ENCODE results near the gene DNPH1. TPM values are rescaled to one million over a fixed set of nuclear protein-coding genes. Genes with fewer than 3 reads are reported as not detected.

Gene DNPH1
- total and polyA plus RNA-seq, 11 donors, result 18.9 to 63.7 (median 29.7) TPM

DNA sequence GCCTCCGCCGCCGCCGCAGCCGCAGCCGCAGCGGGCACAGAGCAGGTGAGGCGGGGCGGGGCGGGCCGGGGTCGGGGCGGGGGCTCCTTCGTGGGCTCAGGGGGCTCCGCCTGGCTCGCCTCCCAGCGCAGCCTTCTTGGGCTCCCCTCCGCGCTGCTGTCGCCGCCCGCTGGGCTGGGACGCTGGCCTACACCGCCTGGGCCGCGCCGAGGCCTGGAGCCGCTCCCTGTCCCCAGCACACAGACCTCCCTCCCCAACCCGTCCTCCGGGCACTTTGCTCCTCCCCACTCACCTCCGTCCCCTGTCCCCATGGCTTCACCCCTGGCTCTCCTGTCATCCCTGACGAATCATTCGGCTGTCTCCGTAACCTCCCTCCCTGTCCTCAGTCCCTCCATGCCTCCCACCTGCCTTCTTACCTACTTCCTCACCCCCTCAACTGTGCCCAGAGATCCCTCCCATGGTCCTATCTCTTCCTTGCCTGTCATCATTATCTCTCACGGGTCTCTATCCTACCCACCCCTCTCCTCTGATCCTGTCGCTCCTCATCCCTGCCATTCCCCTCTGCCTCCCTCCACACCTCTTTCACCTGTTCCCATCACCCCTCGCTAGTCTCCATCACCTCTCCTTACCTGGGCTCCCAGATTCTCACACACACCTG, 14.5 kb upstream of the DNPH1 start:
- TF ChIP-seq POLR2A (IDR thresholded peaks at IDR 0.05), result no peak
- no peak for TF ChIP-seq CTCF (IDR thresholded peaks at IDR 0.05)
- 17 to 30% (median 20%) methylated on average over 26 to 37 of the region's 37 CpGs for WGBS, 4 donors
- peaks cover 0 to 8% (median 0%) of the 10 kb centered on the region in 12 donors for H3K9me3 ChIP-seq
- no peak overlapping the region for H3K27ac ChIP-seq
- peaks cover 8 to 53% (median 20%) of the 10 kb centered on the region in 9 donors for H3K27me3 ChIP-seq
- DNase-seq (no peak), ATAC-seq (no peak)
- intact Hi-C loops (cut with DNase I), result no loop called here
- no peaks in the 10 kb centered on the region for H3K36me3 ChIP-seq
- no peak overlapping the region for H3K4me3 ChIP-seq
- peaks cover 0 to 17% (median 9%) of the 10 kb centered on the region in 12 donors for H3K4me1 ChIP-seq

GRCh38 chr6:43242908-43243663, 13.8 kb upstream of the DNPH1 start, which contains the start of gene TTBK1:
Gene TTBK1, plus strand, starts transcription at chr6:43243481. Its CDS starts 3,180 bp downstream, at chr6:43246661.
- ATAC-seq, result no peak
- Histone ChIP-seq H3K27ac (no peak within 1 kb of the TSS), H3K36me3 (no peaks in the 10 kb centered on the region), H3K4me3 (no peak within 1 kb of the TSS), H3K27me3 (peaks cover 8 to 55% (median 20%) of the 10 kb centered on the region in 9 donors), H3K9me3 (peaks cover 0 to 8% (median 0%) of the 10 kb centered on the region in 12 donors), H3K4me1 (peaks cover 0 to 17% (median 9%) of the 10 kb centered on the region in 12 donors)
- no peak for DNase-seq
- 8 to 13% (median 11%) methylated on average over 27 to 47 of the region's 47 CpGs for WGBS, 4 donors
- TF ChIP-seq POLR2A (IDR thresholded peaks at IDR 0.05) (no peak), CTCF (IDR thresholded peaks at IDR 0.05) (no peak)
- intact Hi-C loops (cut with DNase I), result no loop called here

- peaks cover 0 to 2% (median 0%) of the 10 kb centered on the region in 12 donors for H3K4me1 ChIP-seq
- DNase-seq, result no peak
- 89 to 100% (median 90%) methylated on average over 2 of the region's 2 CpGs for WGBS, 4 donors
- H3K27me3 ChIP-seq, result peaks cover 8 to 59% (median 20%) of the 10 kb centered on the region in 9 donors
- no peak for TF ChIP-seq POLR2A (IDR thresholded peaks at IDR 0.05)
- no peak for TF ChIP-seq CTCF (IDR thresholded peaks at IDR 0.05)
- no peak overlapping the region for H3K4me3 ChIP-seq
- no peak overlapping the region for H3K27ac ChIP-seq
- no peak for ATAC-seq
- intact Hi-C loops (cut with DNase I), result no loop called here
- no peaks in the 10 kb centered on the region for H3K36me3 ChIP-seq
- peaks cover 0 to 8% (median 0%) of the 10 kb centered on the region in 12 donors for H3K9me3 ChIP-seq
Measured at GRCh38 chr6:43241446-43241845, 12.2 kb upstream of the DNPH1 start.

- Histone ChIP-seq H3K9me3 (peaks cover 0 to 8% (median 0%) of the 10 kb centered on the region in 12 donors), H3K27me3 (peaks cover 8 to 58% (median 20%) of the 10 kb centered on the region in 9 donors), H3K4me1 (no peaks in the 10 kb centered on the region), H3K36me3 (no peaks in the 10 kb centered on the region), H3K27ac (no peak overlapping the region), H3K4me3 (no peak overlapping the region)
- no peak for DNase-seq
- WGBS, 4 donors, result 84 to 95% (median 92%) methylated on average over 1 of the region's 1 CpG
- ATAC-seq, result no peak
- TF ChIP-seq POLR2A (IDR thresholded peaks at IDR 0.05) (no peak), CTCF (IDR thresholded peaks at IDR 0.05) (no peak)
- intact Hi-C loops (cut with DNase I), result no loop called here
Measured at GRCh38 chr6:43240950-43241349, 11.7 kb upstream of the DNPH1 start.
